HG03045 (cell line): Measurements from ENCODE around the gene OOSP1.
"Not testable (repeated sequence)": the region's sequence is repeated elsewhere in the genome, so short reads cannot be mapped to it uniquely, and the experiment has no call there.

ENCODE experiments used
- ATAC-seq: cut with Tn5 transposase; IDR thresholded peaks from one replicate; pipeline ENCODE4 v1.9.1; 2021; ENCODE audit warnings: mild to moderate bottlenecking, moderate library complexity; ENCODE audit not compliant: unreplicated experiment

OOSP1 gene

GRCh38 chr11:59938132-59938531 is at the start of gene OOSP1:
TSS of gene OOSP1 (plus strand) at chr11:59938432. CDS start at chr11:59938455, 23 bp downstream.
- no peak for ATAC-seq

DNA sequence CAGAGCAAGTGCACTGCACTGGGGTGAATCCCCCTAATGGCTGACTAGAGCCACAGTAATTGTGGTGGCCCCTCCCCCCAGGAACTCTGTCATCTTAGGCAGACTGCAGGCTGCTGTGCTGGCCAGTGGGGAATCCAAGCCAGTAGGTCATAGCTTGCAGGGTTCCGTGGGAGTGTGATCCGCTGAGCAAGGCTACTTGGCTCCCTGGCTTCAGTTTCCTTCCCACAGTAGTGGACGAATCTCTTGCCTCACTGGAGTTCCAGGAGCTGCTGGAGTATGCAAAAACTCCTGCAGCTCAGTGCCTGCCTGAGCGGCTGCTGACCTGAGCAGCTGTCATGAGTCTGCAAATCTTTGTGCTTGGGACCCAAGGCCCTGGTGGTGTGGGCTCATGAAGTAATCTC is 46.5 kb upstream of the OOSP1 start:
- no peak for ATAC-seq

- no peak for ATAC-seq
Measured at GRCh38 chr11:59894616-59895015, 43.6 kb upstream of the OOSP1 start.

DNA sequence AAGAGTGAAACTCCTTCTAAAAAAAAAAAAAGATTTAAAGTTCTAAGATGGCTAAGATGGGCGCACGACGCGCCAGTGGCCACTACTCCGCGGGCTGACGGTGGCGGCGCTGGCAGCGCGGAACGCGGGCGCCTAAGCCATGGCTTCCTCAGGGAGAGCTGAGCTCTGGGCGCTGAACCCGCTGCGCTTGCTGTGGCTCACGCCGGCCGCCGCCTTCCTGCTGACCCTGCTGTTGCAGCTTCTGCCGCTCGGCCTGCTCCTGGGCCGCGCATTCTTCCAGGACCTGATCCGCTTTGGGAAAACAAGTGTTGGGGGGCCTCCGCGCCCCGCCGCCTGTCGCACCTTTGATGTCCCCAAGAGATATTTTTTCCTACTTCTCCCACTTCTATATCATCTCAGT is 40.2 kb upstream of the OOSP1 start:
- ATAC-seq = no peak

DNA sequence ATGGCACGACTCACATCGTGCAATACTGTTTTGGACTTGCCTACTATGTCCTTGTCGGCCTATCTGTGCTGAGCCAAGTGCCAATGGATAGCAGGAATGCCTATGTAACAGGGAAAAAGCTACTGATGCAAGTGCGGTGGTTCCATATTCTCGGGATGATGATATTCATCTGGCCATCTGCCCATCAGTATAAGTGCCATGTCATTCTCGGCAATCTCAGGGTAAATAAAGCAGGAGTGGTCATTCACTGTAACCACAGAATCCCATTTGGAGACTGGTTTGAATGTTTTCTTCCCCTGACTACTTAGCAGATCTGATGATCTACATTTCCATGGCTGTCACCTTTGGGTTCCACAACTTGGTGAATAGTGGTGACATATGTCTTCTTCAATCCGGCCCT is 39.6 kb upstream of the OOSP1 start:
- ATAC-seq = no peak

- ATAC-seq = no peak
Measured at GRCh38 chr11:59899532-59899931, 38.7 kb upstream of the OOSP1 start.

DNA sequence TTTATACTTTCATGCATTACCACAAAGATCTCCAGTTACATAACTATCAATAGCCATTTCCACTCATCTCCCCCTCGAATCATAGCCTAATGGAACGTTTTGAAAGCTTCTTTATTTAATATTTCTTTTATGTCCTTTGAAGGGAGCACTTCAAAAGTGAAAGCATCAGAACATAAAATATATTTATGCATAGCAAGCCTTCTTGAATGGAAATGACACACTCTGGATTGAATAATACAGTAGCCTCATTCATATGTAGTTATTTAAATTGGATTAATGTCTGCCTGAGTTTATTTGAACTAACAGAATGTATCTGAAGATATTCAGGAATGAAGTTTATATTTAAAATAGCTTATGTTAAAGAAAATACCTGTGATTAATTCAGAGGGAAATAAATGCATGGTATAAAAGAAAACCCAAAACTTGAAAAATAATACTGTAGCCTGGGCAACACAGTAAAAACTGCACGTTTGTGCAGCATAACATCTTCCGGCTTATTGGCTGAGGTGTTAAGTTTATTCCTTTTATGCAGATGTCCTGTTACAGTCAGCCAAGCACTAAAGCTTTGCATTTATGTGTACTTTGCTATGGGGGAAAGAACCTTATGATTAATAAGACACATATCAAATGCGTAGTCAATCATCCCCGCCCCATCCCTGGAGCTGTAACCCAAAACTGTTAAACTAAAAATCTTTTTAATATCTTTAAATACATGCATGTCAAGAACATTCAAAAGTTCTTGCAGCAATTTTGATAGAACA is 37.7 kb upstream of the OOSP1 start:
- ATAC-seq = no peak

DNA sequence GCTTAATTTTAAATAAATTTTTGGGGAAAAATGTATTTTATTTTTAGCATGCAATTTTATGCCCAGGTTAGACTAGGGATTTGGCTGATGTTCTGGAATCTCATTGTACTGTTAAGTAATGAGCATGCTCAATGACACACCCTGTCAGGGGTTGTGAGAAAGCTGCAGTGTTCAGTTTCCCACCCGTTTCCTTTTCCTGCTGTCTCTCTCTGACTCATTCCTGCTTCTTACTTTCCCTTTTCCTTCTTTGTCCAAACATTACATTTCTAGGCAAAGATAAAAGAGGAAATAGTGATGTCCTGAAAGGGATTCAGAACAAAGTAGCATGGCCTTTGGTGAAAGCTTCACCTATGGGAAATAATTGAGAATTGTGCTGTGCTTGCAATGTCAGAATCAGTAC is 36.9 kb upstream of the OOSP1 start:
- no peak for ATAC-seq

DNA sequence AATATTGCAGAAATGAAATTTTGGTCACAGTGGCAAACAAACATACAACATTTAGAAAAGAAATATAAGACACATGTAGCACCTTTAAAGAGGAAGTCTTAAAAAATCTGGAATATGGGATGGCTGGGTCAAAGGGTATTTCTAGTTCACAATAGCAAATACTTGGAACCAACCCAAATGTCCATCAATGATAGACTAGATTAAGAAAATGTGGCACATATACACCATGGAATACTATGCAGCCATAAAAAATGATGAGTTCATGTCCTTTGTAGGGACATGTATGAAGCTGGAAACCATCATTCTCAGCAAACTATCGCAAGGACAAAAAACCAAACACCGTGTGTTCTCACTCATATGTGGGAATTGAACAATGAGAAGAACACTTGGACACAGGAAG is 34.7 kb upstream of the OOSP1 start:
- ATAC-seq = not testable (repeated sequence)

DNA sequence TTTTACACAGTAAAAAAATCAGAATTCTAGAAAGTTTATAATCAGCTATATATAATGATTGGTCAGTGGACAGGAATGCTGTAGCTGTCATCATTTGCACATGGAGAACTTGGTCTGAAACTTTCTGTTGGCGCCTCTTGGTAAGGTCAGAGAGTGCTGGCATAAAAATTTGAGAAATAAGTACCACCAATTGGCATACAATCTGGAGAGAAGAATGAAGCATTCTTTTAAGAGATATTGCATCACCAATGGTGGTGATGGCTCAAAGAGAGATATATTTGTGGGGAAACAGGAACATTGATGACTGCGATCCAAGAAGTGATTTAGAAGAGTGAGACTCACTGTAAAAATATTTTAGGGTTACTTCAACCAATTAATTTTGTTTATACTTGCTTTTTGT is 19.8 kb upstream of the OOSP1 start:
- ATAC-seq = no peak

- no peak for ATAC-seq
Measured at GRCh38 chr11:59918987-59919589, 19.1 kb upstream of the OOSP1 start.

DNA sequence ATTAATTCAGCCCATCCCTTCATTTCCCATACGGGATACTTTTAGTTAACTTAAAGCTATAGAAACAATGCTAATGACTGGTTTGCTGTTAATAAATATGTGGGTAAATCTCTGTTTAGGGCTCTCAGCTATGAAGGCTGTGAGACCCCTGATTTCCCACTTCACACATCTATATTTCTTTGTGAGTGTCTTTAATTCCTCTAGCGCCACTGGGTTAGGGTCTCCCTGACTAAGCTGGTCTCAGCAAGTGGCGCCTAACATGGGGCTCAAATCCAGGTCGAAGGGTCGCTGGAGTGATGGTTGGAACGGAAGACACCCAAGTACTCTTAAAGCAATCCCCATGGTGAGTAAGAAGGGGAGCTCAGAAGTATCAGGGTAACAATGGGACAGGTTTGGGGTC is 14.4 kb upstream of the OOSP1 start:
- no peak for ATAC-seq

DNA sequence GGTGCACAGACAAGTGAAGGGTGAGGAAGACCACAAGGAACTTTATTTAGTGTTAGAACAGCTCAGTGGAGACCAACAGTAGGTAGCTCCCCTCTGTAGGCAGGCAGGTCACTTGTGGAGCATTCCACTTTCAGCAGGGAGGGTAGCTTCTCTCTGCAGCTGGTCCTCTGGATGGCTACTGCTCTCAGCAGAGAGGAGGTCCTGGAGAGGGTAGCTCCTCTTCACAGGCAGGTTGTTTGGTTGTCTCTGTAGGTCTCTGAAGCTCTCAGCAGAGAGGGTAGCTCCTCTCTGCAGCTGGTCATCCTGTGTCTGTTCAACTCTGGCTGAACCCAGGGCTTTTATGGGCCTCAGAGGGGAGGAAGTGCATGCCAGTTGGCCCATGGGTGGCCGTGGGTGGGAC is 6.5 kb upstream of the OOSP1 start:
- no peak for ATAC-seq

- no peak for ATAC-seq
Measured at GRCh38 chr11:59938718-59939117, 486 bp downstream of the OOSP1 start.

DNA sequence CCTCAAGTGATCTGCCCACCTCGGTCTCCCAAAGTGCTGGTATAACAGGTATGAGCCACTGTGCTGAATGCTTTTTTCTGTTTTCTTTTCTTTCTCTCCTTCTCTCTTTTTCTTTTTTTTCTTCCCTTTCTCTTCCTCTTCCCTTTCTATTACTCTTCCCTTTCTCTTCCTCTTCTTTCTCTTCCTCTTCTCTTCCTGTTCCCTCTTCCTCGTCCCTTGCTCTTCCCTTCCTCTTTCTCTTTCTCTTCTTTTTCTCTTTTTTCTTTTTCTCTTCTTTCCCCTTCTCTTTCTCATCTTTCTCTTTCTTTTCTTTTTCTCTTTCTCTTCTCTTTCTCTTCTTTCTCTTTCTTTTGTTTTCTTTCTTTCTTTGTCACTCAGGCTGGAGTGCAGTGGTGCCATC is 1.2 kb downstream of the OOSP1 start:
- ATAC-seq = no peak

DNA sequence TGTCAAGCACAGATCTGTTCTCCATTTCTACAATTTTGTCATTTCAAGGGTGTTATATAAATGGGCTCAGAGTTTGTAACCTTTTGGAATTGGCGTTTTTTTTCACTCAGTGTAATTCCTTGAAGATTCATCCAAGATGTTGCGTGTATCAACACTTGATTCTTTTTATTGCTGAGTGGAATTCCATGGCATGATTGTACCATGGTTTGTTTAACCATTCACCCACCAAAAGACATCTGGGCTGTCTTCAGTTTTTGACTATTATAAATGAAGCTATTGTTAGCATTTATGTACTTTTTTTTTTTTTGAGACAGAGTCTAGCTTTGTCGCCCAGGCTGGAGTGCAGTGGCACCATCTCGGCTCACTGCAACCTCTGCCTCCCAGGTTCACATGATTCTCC is 2.9 kb downstream of the OOSP1 start:
- no peak for ATAC-seq

DNA sequence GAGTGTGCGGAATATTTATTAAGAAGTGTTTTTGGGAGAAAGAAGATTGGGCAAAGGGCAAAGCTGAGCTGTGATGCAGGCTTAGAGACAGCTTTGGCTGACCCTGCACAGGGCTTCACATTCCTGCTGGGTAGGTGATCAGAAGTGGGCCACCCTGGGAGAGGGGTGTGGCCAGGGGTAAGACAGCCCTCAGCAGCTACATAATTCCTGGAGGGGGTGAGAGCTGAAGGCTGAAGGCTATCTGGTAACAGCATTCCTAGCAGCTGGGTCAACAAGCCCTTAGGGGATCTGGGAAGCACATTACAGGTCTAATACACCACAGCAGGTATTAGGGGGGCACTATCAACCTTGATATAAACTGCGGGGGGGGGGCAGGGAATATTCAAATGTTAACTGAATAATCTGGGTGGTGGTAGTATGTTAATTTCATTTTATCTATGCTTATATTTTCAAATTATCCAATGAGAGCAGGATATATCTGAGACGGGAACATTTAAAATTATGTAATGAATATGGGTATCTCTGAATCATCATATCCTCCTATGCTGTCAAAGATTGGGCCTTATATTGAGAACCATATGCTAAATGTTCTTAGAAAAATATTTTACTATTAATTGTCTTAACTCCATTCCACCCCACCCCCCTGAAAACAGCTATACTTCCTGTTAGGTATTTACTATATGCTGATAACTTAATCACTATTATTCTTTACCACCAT is 5.9 kb downstream of the OOSP1 start:
- ATAC-seq = no peak

DNA sequence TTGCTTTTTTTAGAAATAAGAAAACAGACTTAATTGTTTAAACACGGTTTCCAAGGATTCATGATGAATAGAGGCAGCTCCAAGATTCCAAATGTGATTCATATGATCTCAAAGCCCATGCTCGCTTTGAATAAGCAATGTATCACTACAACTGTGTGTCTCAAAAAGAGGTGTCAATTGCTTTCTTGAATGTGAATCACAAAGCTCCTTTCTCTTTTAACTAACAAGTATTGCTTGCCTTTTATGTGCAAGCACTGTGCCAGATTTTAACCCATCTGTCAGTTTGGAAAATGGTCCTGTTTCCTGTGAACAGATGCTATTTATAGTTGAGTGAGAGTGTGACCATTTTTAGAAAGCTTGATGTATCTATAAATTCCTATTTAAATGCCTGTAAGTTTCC is 6.5 kb downstream of the OOSP1 start:
- no peak for ATAC-seq

- no peak for ATAC-seq
Measured at GRCh38 chr11:59953463-59954218, 15.4 kb downstream of the OOSP1 start.

- ATAC-seq = no peak
Measured at GRCh38 chr11:59954219-59954847, 16.1 kb downstream of the OOSP1 start.

DNA sequence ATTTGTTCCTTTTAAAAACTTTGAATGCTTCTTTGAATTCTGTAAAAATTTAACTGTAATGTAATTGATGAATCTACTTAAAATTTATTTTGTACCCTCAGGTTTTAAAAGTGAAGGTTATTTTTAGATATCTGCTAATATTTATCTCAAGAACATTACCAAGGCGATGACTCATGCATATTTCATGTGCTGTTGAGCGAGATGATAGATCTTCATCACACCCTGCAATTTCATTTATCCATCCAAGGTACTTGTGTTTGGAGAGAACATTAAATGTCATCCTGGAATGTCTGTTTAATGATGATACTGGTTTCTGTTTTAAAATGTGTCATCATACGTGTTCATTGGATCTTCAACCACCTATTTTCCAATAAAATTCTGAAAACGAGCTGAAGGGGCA is 18.9 kb downstream of the OOSP1 start:
- no peak for ATAC-seq
